Thyroid gland (tissue), 4 donors: ENCODE data around the gene PPFIA4.

ENCODE experiments used
- POLR2A ChIP-seq, 2 donors: fragments of 450-650 bp; IDR thresholded peaks; one replicate each; pipeline ENCODE4 v1.6.1; 2017; ENCODE audit warnings: antibody characterized with exemption in 2 of 2, mild to moderate bottlenecking in 2 of 2, moderate library complexity in 1 of 2
- TF ChIP-seq, protein P1 (sequence below), 6 experiments: fragments of 200-600 bp in 3 of 6; fragments of 450-650 bp in 3 of 6; sonication (generic) in 3 of 6; IDR thresholded peaks; one replicate each; pipeline ENCODE4 v1.5.1; 2016 to 2019; ENCODE audit warnings: antibody characterized with exemption in 6 of 6, mild to moderate bottlenecking in 2 of 6, inconsistent platforms in 1 of 6, moderate library complexity in 1 of 6

GRCh38 chr1:203113308-203113707 is 87.0 kb downstream of the PPFIA4 start:
- TF ChIP-seq, protein P1, sequence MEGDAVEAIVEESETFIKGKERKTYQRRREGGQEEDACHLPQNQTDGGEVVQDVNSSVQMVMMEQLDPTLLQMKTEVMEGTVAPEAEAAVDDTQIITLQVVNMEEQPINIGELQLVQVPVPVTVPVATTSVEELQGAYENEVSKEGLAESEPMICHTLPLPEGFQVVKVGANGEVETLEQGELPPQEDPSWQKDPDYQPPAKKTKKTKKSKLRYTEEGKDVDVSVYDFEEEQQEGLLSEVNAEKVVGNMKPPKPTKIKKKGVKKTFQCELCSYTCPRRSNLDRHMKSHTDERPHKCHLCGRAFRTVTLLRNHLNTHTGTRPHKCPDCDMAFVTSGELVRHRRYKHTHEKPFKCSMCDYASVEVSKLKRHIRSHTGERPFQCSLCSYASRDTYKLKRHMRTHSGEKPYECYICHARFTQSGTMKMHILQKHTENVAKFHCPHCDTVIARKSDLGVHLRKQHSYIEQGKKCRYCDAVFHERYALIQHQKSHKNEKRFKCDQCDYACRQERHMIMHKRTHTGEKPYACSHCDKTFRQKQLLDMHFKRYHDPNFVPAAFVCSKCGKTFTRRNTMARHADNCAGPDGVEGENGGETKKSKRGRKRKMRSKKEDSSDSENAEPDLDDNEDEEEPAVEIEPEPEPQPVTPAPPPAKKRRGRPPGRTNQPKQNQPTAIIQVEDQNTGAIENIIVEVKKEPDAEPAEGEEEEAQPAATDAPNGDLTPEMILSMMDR (IDR thresholded peaks at IDR 0.05) = no peak
- TF ChIP-seq POLR2A (IDR thresholded peaks at IDR 0.05) = no peak
